AG04450 (cell line): ENCODE measurements around the gene PLEKHO2. TPM values are rescaled to one million over a fixed set of nuclear protein-coding genes. Genes with fewer than 3 reads are reported as not detected.
A peak's percentile ranks its signal among the peaks of the same experiment; 100 is the strongest.

Experiments used
- CTCF ChIA-PET: fragments of 300-600, 350-600 bp; formaldehyde crosslinking; extraction: SDS; loops from one replicate; lab custom pipeline; 2022; ENCODE audit warnings: antibody characterized with exemption, inconsistent platforms; lab: Charles Lee
- POLR2A ChIA-PET: fragments of 350-600 bp; formaldehyde crosslinking; extraction: SDS; loops from one replicate; lab custom pipeline; 2021; ENCODE audit warnings: antibody characterized with exemption, inconsistent platforms; lab: Yijun Ruan, JAX
- DNase-seq: peaks from one replicate; pipeline ENCODE4 v3.0.0-alpha.2; 2011; ENCODE audit warnings: low read depth, low spot score
- H3K27ac ChIP-seq: one replicate; pipeline ENCODE4 v1.5.1; 2012; ENCODE audit warnings: low read depth, low read length, control low read depth
- H3K27me3 ChIP-seq: one replicate; pipeline ENCODE4 v1.6.0; 2012; ENCODE audit warnings: low read length; ENCODE audit not compliant: control insufficient read depth, insufficient read depth
- H3K4me3 ChIP-seq: 2 replicates; pipeline ENCODE4 v1.5.1; 2011; ENCODE audit warnings: mild to moderate bottlenecking, low read depth, low read length, control low read depth
- H3K9me3 ChIP-seq: 2 replicates; pipeline ENCODE4 v1.5.1; 2012; ENCODE audit warnings: low read length; ENCODE audit not compliant: control insufficient read depth, insufficient read depth
- polyA plus RNA-seq: library from polyadenylated mRNA; depleted of rRNA; stranded (reverse); fragments of >200 nt; gene quantifications from 2 replicates; pipeline ENCODE4 v1.2.3, GENCODE V29; 2011
- TF ChIP-seq, protein P1 (sequence below): IDR thresholded peaks from 2 replicates; pipeline ENCODE4 v1.5.1; 2011; ENCODE audit warnings: low read depth, low read length, control low read depth, inconsistent platforms

Gene PLEKHO2
- polyA plus RNA-seq, 1 experiment, result 29.5 TPM

GRCh38 chr15:64865126-64865997 is 23.6 kb downstream of the PLEKHO2 start:
- peak overlapping the region; percentile 91 for H3K27ac ChIP-seq
- CTCF ChIA-PET, result interaction anchor here (1.0 to 1.2 kb wide), 2 partner anchors 9 to 40 kb away, joined by 3 read pairs; no protein-coding TSS in a partner anchor

DNA sequence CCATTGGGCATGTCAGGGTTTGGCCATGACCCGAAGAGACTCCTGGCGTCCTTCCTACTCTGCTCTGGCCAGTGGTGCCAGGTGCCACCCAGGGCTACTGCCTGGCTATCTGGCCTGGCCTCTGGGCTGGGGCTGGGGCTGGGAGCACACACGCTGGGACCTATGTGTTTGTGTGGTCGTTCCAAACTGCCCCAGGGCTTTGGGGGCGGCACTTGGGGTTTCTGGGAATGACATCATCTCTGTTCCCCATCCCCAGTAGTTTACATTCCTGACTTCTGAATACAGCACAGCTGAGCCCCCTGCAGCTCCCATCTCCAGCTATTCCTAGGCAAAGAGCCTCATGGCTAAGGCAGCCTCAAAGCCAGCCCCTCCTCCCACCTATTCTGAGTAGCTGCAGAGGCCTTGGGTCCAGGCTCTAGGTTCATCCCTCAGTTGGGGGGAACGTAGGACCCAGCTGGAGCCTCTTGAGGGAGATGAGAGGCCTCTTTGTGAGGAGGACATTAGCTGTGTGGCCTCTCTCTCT is 24.3 kb downstream of the PLEKHO2 start:
- Histone ChIP-seq H3K27me3 (no peaks in the 10 kb centered on the region), H3K27ac (peak overlapping the region; percentile 91), H3K9me3 (no peaks in the 10 kb centered on the region; the same call in 1 of the 2 replicates), H3K4me3 (no peak overlapping the region)
- ChIA-PET POLR2A (interaction anchor here (1.2 to 1.8 kb wide), 4 partner anchors 10 to 25 kb away, joined by 3 to 18 read pairs (median 12); partner anchors contain the start of gene PLEKHO2), CTCF (interaction anchor here (1.0 kb wide), 1 partner anchor 8 kb away, joined by 3 read pairs; no protein-coding TSS in a partner anchor)
- TF ChIP-seq, protein P1, sequence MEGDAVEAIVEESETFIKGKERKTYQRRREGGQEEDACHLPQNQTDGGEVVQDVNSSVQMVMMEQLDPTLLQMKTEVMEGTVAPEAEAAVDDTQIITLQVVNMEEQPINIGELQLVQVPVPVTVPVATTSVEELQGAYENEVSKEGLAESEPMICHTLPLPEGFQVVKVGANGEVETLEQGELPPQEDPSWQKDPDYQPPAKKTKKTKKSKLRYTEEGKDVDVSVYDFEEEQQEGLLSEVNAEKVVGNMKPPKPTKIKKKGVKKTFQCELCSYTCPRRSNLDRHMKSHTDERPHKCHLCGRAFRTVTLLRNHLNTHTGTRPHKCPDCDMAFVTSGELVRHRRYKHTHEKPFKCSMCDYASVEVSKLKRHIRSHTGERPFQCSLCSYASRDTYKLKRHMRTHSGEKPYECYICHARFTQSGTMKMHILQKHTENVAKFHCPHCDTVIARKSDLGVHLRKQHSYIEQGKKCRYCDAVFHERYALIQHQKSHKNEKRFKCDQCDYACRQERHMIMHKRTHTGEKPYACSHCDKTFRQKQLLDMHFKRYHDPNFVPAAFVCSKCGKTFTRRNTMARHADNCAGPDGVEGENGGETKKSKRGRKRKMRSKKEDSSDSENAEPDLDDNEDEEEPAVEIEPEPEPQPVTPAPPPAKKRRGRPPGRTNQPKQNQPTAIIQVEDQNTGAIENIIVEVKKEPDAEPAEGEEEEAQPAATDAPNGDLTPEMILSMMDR, result no peak
- peak; percentile 93 for DNase-seq

More at GRCh38 chr15:64865126-64865997, 23.6 kb downstream of the PLEKHO2 start:
- Histone ChIP-seq H3K4me3 (no peak overlapping the region), H3K9me3 (no peaks in the 10 kb centered on the region; the same call in 1 of the 2 replicates), H3K27me3 (no peaks in the 10 kb centered on the region)
- no peak for DNase-seq
- POLR2A ChIA-PET, result interaction anchor here (1.2 to 1.8 kb wide), 4 partner anchors 9 to 24 kb away, joined by 3 to 18 read pairs (median 12); partner anchors contain the start of gene PLEKHO2
- TF ChIP-seq, protein P1, result no peak

GRCh38 chr15:64869501-64869900 is 27.8 kb downstream of the PLEKHO2 start:
- POLR2A ChIA-PET, result no interaction called here
- CTCF ChIA-PET, result no interaction called here
- Histone ChIP-seq H3K4me3 (no peak overlapping the region), H3K9me3 (no peaks in the 10 kb centered on the region; the same call in 1 of the 2 replicates), H3K27me3 (no peaks in the 10 kb centered on the region), H3K27ac (no peak overlapping the region)
- TF ChIP-seq, protein P1, result no peak
- no peak for DNase-seq

DNA sequence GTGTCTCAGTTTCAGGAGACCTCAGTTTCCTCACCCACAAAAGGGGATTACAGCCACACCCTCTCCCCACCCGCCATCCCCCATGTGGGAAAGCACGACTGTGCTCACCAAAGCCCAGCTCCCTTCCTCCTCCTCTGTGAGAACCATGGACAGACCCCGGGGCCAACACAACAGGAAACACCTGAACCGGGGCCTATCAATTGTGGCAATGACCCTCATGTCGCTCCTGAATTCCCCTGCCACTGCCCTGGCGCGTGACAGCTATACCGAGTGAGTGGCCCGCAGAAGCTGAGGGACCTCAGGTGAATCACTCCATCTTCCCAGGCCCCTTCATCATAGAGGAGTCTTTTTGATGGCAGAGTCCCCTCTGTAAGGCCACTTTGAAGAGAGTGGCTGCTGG is 28.6 kb downstream of the PLEKHO2 start:
- H3K9me3 ChIP-seq, result no peaks in the 10 kb centered on the region; the same call in 1 of the 2 replicates
- no peak for DNase-seq
- POLR2A ChIA-PET, result interaction anchor here (0.6 kb wide), 1 partner anchor 27 kb away, joined by 3 read pairs; no protein-coding TSS in a partner anchor
- no peaks in the 10 kb centered on the region for H3K27me3 ChIP-seq
- no peak overlapping the region for H3K4me3 ChIP-seq
- CTCF ChIA-PET, result no interaction called here
- H3K27ac ChIP-seq, result no peak overlapping the region
- TF ChIP-seq, protein P1, result no peak
